T-helper 2 cell treated with Interferon-gamma antibody and Interleukin-4, amounts not matched to agents 100 ng/mL and 5 ng/mL, for 36 hours (primary cell): ENCODE results near the gene RAMAC. TPM values are rescaled to one million over a fixed set of nuclear protein-coding genes. Genes with fewer than 3 reads are reported as not detected.
"Not testable (repeated sequence)": the region's sequence is repeated elsewhere in the genome, so short reads cannot be mapped to it uniquely, and the experiment has no call there.

Experiments
- intact Hi-C: fragments of 100-400 bp; cut with micrococcal nuclease; formaldehyde crosslinking; loops from one replicate; pipeline ENCODE4 v1.15.1; 2023
- total RNA-seq: library from RNA; stranded (reverse); gene quantifications from 2 replicates; pipeline ENCODE4 v1.2.3, GENCODE V29; 2022

RAMAC gene
- total RNA-seq, 1 donor from 2014 or later = 22.2 TPM

GRCh38 chr15:82966671-82967071, 19.3 kb upstream of the RAMAC start:
- intact Hi-C loops = loop anchor here (1.0 kb wide), 1 partner anchor 20 kb away; the partner anchor contains the start of gene RAMAC

- intact Hi-C loops = no loop called here
Measured at GRCh38 chr15:82968066-82968465, 17.9 kb upstream of the RAMAC start.

GRCh38 chr15:82969353-82969752, 16.7 kb upstream of the RAMAC start:
- intact Hi-C loops = no loop called here

- intact Hi-C loops = no loop called here
Measured at GRCh38 chr15:82970078-82970686, 15.8 kb upstream of the RAMAC start.

GRCh38 chr15:82970696-82971095, 15.3 kb upstream of the RAMAC start:
- intact Hi-C loops = no loop called here

- intact Hi-C loops = no loop called here
Measured at GRCh38 chr15:82971218-82971984, 14.6 kb upstream of the RAMAC start.

GRCh38 chr15:82972990-82973389, 13.0 kb upstream of the RAMAC start:
- intact Hi-C loops = no loop called here

GRCh38 chr15:82977076-82977475, 8.9 kb upstream of the RAMAC start:
- intact Hi-C loops = no loop called here

- intact Hi-C loops = no loop called here
Measured at GRCh38 chr15:82978438-82978837, 7.6 kb upstream of the RAMAC start.

GRCh38 chr15:82979726-82980125, 6.3 kb upstream of the RAMAC start:
- intact Hi-C loops = loop anchor here (10.0 kb wide), 1 partner anchor 935 kb away; the partner anchor contains the start of gene MEX3B

- intact Hi-C loops = loop anchor here (10.0 kb wide), 1 partner anchor 936 kb away; the partner anchor contains the start of gene MEX3B
Measured at GRCh38 chr15:82980981-82981380, 5.0 kb upstream of the RAMAC start.

GRCh38 chr15:82986442-82986780, 401 bp downstream of the RAMAC start:
- intact Hi-C loops = loop anchor here (1.0 to 10.0 kb wide), 7 partner anchors 20 to 942 kb away; partner anchors contain the start of genes C15orf40, HOMER2 and MEX3B

- intact Hi-C loops = no loop called here
Measured at GRCh38 chr15:82992436-82992998, 6.5 kb downstream of the RAMAC start.

- intact Hi-C loops = no loop called here
Measured at GRCh38 chr15:82993144-82993543, 7.1 kb downstream of the RAMAC start.

GRCh38 chr15:82995076-82995475, 9.1 kb downstream of the RAMAC start:
- intact Hi-C loops = no loop called here

- intact Hi-C loops = no loop called here
Measured at GRCh38 chr15:82995938-82996337, 9.9 kb downstream of the RAMAC start.

- intact Hi-C loops = no loop called here
Measured at GRCh38 chr15:82999426-82999825, 13.4 kb downstream of the RAMAC start.

GRCh38 chr15:82999905-83000671, 14.1 kb downstream of the RAMAC start:
- intact Hi-C loops = no loop called here

- intact Hi-C loops = not testable (repeated sequence)
Measured at GRCh38 chr15:83000672-83001031, 14.6 kb downstream of the RAMAC start.

GRCh38 chr15:83010709-83011270, 24.8 kb downstream of the RAMAC start:
- intact Hi-C loops = loop anchor here (1.0 to 10.0 kb wide), 9 partner anchors 24 to 746 kb away; partner anchors contain the start of genes BTBD1, EFL1, HDGFL3 and RAMAC
